ENCODE data around the gene MORC2.

GRCh38 chr22:30879415-30879797 lies 89.2 kb downstream of the MORC2 start:
- TF ChIP-seq POLR2AphosphoS5 (IDR thresholded peaks at IDR 0.05; ENCODE audit: low read depth, low read length) (no peak), SIN3A (IDR thresholded peaks at IDR 0.05; ENCODE audit: borderline replicate concordance, insufficient read depth, low read length) (no peak), TAF1 (IDR thresholded peaks at IDR 0.05; ENCODE audit: borderline replicate concordance, insufficient read depth, low read length) (no peak), REST (IDR thresholded peaks at IDR 0.05; ENCODE audit: insufficient read depth in 1 of 2, low read depth in 2 of 2, low read length in 2 of 2) (no peak)

All from PFSK-1 (cell line).